ENCODE results near the gene FBXO41.

FBXO41 gene

DNA sequence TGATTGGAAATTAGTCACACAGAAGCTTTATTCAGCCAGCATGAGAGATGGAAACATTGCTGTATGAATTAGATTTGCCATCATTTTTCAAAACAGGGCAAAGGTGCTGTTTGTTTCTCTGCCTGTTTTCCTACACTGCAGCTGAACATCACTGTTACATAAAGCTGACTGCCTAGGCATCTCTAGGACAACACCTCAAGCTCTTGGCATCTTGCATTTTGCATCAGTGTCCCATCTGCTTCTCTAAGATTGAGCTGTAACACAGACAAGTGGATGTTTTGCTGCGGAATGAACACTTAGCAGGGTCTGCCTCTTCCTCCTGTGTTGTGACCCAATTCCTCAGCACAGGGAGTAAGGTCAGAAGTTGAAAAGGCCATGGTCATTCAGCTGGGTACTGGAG is 45.3 kb downstream of the FBXO41 start:
- no peak for DNase-seq

DNA sequence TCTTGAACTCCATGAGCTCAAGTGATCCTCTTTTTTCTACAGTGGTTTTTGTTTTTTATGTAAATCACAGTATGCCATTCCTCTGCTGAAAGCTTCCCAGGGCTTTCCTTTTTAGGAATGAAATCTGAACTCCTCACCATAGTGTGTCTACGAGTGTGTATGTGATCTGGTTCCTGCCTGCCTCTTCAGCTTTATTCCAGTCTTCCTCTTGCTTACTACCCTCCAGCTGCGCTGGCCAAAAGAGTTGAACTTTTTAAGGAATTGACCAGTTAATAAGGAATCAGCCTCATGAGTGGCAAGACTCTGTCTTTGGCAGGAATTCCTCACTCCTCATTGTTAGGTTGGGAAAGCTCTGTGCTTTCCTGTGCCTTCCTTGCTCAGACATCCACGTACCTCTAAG is 46.1 kb downstream of the FBXO41 start:
- no peak for DNase-seq

DNA sequence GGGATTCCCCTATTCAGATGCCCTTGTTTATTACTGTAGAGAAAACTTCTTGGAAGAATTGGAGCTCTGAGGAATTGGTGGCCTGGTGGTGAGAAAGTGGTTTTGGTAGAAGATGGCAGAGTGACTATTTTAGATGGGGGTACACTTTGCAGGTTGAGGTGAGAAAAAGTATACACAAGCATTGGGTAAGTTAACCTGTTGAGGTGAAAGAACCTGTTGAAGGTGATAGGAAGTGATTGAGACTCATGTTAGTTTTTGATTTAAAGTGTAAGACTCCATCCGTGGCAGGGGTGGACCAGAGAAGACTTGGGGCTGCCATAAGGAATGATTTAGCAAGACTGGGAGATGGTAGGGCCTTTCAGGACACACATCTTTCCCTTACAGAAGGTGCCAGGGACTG is 47.1 kb downstream of the FBXO41 start:
- no peak for DNase-seq

DNA sequence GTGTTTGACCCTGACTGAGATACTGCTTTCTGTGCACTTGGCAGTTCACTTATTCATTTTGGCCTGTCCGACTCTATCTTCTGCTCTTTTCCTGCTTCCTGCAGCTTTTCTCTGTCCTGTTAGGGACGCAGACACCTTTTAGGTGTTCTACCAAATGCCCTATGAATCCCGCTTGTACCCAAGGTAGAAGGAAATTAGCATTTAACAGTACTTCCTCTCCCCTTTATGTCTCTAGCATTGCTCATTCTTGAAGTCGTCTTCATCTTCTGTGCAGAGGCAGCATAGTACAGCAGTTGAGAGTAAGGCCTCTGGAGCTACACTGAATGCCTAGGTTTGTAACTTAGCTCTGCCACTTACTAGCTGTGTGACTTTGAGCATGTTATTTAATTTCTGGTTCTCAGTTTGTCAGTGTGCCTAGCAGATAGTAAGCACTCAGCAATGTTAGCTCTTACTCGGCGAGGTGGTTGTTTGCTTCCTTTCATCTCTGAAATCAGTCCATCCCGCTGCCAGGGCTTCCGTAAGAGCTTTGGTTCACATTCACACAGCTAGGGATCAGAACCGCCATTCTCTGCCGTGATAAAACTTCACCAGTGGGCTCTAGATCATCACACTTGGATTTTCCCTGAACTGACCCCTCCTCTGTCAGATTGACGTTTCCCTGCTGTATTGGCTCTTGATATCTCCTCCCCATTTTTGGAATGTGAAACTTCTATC is 48.8 kb downstream of the FBXO41 start:
- no peak for DNase-seq

DNA sequence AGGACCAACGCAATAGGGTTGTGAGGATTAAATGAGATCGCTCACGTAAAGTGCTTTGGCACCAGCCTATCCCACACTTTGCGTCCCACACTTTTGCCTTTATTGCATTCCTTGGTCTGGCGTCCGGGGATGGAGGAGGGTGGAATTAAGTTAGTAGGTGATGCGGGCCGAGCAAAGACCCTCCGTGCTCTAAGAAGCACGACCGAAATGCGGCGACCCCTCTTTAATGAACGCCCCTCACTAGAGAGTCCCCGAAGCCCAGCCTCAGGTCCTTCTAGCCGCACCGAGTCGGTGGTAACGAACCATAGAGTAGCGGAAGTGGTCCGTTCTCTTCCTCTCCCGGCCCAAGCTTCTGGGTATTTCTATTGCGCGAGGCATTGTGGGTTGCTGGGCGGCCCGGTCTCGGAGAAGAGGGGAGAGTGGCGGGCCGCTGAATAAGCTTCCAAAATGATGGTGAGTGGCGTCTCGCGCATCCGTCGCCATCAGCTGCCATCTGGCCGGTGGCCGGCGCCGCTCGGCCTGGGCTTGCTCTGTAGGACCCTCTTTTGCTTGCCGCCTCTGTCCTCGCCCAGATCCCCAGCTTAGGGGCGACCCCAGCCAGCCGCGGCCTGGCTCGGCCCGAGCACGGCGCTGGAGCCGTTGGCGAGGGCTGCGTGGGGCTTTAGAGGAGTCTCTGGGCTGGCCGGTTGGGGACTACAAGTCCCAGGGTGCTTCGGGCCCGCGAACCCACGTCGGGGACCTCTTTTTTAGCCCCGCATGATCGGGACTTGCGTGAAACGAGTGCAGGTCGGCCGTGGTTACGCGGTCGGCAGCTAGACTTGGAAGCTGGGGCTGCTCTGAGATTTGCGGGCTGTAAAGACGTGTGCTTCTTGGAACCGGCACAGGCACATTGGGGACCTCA is 50.1 kb downstream of the FBXO41 start, which contains the start of gene CCT7:
CCT7 (plus strand) TSS at position 377 of the 901 bp plus-strand sequence; CDS start at position 448, 71 bp downstream.
- DNase-seq = peak; percentile 79

DNA sequence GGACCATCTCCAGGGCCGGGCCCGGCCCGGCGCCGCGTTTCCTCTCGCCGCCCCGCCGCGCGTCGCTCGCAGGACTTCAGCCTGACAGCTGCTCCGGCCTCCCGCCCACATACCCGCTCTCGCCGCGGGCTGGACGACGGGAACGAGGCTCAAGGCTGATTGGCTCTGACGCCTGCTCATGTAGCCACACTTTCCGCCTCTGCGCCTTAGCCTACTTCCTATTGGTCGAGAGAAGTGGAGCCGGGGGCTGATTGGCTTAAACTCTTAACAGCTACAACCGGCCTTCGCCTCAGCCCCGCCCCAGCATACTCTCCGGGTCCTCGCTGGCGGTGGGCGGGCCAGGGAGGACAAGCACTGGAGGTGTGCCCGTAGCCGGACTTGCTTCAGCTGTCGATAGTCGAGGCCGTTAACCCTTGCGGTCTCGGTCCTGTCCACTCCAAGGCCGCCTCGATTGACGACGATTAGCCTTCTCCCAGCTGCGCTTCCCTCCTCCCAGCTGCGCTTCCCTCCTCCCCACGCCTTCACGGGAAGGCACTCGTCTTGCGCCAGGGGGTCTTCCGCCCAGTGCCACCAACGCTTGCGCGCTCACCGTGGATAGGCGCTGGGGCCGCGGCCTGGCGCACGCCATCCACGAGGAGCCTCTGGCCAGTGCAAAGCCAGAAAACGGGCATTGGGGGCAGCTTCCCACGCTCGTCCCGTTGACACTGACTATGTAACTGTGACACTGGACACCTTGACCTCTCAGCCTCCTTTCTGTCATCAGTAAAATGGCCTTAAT is 50.9 kb downstream of the FBXO41 start, which contains the start of gene PRADC1:
PRADC1 (minus strand) TSS at position 86 of the 778 bp plus-strand sequence; CDS start at position 7, 79 bp downstream.
- DNase-seq = peak; percentile 85

DNA sequence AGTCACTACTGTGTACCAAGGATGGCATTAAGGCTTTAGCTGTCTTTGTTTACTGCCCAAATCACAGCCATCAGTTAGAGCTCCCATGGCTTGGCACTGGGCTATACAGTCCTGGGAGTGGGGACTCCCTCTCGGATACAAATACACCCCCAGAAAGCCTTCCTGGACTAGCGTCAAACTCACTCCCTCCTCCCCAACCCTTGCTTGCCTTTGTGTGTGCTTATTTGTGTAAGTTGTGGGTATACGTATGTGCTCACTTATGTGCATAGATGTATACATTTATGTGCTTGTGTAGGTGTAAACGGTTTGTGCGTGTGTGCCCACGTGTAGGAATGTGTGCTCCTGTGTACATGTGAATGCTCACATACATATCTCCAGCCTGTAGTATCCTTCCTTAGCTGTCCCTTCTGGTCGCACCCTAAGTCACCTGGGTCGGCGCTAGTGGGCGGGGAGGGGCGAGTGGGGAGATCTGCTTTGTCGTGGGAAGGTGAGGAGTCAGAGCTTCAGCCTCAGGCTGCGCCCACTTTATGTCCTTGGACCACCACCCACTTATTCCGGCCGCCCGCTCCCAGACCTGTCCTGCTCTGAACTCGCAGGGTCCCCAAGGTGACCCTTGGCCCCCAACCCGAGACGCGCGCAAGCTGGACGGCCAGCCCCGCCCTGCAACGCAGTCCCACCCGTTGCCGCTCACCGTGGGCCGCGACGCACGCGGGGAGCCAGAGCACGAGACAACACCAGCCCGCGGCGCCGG is 51.7 kb downstream of the FBXO41 start:
- peak; percentile 17 for DNase-seq

DNA sequence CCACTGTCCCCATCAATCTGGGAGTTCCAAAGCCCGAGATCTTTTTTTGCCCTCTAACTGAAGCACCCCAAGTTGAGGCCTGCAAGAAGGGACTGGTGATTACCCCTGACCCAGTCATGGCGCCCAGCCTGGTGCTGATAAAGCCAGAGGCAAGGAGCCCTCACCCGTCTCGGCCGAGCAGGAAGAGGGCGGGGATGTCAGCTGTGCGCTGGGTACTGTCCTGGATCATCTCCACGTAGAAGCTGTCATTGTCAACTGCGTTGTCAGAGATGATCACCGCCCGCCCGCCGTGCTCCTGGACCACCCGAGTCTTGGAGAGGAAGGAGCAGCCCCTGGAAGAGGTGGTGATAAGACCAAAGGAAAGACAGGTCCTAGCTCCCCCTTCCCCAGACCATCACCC is 55.6 kb downstream of the FBXO41 start:
- DNase-seq = no peak

DNA sequence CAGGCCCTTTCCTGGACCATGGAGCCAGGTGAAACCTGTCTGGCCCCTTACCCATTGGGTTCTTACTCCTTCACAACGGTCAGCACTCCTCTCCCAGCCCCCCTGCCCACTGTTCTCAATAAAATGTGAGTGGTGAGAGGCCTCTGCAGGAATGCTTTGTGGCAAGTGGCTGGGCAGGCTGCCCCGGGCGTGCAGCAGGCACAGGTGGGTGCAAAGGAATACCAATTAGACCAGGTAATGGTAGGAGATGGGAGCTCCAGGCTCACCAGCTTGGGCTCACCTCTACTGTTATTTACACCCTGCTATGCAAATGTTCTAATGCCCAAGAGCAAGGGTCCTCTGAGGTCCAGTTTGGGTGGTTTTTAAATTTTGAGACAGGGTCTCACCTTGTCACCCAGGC is 57.2 kb downstream of the FBXO41 start:
- DNase-seq = no peak

DNA sequence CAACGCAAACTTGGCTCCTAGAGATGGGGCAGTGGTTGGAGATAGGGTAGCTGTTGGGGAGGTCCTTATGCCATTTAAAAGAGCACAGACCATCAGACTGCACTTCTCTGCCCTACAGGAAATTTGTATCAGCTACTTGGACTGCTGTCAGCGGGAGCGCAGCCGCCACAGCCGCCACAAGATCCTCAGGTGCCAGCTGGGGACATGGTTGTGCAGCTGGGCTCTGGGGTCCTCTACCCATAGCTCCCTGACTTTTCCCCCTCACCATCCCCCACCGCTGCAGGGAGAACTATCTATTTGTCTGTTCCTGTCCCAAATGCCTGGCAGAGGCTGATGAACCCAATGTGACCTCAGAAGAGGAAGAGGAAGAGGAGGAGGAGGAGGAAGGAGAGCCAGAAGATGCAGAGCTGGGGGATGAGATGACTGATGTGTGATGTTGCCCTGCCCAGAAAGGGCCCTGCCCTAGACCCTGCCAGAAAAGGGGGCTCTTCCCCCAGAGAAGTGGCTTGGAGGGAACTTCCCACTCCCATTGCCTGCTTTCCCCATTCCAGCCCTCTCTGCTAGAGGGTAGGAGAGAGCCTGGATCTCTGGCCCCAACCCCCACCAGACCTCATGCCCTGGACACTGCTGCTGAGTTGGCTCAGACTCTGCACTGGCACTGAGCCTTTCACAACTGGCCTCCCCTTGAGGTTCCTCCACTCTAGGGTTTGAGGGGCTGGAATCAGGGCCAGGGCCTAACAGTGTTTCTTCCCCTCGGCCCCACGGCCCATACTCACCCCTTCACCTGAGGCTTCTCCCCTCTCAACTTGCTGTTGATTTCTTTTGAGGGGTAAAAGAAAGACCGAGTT is 58.5 kb downstream of the FBXO41 start:
- no peak for DNase-seq

DNA sequence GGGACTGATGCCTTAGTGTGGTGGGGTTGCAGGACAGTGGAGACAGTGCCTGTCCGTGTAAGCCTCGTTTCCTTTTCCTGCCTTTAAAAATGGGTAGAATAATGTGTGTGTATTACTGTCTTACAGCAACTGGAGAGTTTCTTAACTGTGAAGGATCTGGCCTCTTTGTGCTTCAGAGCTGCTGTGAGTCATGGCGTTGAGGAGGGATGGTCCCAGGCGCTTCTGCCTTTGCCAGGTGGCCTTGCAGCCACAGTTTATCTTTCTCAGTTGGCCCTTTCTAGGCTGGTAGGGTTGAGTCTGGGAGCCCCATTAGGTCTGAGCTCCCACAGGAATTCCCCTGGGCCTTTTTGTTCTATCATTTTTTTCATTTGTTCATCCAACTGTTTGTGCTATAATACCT is 60.5 kb downstream of the FBXO41 start:
- no peak for DNase-seq

DNA sequence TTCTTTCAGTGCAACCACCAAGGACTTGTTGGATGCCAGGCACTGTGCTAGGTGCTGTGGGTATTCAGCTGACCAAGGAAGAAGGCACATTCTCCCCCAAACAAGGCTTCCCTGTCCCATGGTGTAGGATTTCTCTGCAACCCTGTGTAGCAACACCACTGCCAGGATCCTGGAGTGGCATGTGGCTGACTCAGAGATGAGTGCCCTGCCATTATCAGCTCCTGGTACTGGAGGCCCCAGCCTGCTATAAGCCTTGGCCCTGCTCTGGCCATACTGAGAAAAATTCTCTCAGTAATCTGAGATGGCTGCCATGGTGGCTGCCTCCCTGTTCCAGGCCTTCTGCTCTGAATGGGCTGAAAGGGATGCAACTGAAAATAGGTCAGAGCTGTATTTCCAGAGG is 66.0 kb downstream of the FBXO41 start:
- no peak for DNase-seq

DNA sequence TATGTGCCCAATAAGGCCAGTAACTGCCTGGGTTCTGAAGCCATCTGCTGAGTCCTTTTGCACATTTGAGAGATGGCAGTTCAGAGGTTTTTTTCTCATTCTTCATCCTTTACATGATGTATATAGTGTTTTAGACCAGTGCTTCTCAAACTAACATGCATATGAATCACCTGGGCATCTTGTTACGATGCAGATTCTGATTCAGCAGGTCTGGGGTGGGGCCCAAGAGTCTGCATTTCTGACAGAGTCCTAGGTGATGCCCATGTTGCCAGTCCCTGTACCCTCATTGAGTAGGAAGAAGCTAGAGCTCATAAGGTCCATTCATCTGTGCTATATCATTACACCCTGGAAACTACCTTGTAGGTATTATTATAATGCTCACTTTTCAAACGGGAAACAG is 66.5 kb downstream of the FBXO41 start:
- no peak for DNase-seq

DNA sequence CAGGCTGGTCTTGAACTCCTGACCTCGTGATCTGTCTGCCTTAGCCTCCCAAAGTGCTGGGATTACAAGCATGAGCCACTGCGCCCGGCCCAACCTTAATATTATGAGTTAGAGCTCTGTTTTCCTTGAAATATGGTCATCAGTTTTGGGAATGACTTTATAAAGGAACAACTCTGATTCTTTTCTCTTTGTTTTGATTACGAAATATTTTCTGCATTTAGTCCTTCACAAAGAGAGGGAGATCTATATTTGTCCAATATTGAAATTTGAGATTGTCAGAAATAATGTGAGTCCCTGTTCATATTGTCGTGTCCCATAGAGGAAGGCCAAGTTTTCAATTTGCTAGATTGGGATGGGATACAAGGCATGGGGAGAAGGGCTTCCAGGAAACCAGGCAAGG is 67.1 kb downstream of the FBXO41 start:
- no peak for DNase-seq

DNA sequence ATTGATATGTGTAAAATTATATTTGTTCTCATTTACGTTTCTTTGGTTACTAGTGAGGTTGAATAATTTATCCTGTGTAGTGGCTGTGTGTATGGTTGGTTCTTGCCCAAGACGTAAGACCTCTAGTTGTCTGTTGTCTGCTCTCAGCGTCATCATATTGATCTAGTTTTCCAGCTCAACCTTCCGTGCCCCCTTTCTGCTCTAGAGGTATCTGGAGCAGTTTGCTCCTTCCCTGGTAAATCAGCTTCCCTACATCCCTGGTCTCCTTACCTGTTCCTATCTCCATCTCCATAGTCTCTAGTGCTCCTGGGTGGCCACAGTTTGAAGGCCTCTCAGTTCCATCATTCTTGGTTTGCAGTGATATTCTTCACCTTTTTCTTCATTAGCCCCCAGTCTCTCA is 69.0 kb downstream of the FBXO41 start:
- DNase-seq = no peak

DNA sequence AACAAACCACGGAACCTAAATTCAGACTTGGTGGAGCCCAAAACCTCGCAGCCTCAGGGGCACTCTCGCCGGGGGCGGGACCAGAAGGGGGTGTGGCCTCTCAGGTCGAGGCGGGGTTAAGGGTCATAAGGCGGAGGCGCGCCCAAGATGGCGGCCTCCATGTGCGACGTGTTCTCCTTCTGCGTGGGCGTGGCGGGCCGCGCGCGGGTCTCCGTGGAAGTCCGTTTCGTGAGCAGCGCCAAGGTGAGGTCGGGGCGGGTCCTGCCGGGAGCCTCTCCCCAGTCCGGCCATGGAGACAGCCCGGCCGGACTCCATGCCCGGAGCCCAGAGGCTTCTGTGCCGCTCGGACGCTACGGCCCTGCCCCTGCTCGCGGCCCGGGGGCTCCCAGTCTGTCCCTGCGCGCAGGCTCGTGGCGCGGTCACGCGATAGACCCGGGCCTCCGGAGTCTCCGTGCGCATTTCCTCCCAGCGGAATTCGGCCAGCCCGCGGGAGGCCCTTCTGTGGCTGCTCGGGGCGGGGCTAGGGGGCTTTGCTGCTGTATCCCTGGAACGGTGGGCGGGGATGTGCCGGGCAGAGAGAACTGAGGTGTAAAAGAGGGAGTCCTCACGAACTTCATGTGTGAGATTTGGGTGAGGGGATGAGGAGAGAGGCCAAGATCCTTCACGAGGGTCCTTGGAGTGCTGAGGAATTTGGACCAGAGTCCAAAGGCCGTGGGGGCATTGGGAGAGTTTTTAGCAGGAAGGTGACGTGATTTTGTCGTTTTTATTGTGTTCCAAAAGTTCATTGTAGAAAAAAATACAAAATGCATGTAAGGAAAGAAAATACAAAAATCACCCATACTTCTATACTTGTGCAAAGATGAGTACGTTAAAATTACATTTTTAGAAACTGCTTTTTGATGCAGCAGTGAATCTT is 69.9 kb downstream of the FBXO41 start, which contains the start of gene SMYD5:
SMYD5 (plus strand) TSS at position 126 of the 916 bp plus-strand sequence; CDS start at position 148, 22 bp downstream.
- peak; percentile 92 for DNase-seq

DNA sequence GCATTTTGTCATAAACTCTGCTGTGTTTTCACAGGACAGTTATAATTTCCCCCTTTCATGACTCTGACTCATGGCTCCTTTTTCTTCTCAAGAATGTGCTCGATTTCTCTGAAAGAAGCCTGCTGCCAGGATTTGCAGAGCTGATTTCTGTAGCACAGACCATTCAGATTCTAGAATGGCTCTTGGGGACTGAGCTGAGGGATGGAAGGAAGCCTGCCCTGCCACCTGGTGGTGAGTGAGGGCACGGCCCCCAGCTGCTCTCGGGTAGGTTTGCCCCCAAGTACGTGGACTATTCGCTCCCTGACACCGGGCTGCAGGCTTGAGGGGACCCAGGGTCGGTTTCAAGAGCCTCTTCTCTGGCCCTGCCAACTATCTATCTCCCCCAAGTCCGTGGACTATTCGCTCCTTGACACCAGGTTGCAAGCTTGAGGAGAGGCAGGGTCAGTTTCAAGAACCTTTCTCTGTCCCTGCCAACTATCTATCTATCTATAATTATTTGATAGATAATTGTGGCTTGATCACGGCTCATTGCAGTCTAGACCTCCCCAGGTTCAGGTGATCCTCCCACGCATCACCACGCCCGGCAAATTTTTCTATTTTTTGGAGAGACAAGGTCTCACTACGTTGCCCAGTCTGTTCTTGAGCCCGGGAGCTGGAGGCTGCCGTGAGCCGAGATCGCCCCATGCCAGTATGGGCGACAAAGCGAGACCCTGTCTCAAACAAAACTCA is 71.7 kb downstream of the FBXO41 start:
- DNase-seq = peak; percentile 72

DNA sequence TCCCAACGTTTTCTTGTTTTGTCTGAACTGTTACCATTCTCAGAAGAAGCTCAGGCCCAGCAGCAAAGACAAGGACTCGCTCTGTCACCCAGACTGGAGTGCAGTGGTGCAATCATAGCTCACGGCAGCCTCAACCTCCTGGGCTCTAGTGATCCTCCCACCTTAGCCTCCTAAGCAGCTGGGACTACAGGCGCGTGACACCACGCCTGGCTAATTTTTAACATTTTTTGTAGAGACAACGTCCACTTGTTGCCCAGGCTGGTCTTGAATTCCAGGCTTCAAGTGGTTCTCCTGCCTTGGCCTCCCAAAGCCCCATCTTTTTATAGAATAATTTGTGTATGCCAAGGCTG is 72.2 kb downstream of the FBXO41 start:
- DNase-seq = no peak

DNA sequence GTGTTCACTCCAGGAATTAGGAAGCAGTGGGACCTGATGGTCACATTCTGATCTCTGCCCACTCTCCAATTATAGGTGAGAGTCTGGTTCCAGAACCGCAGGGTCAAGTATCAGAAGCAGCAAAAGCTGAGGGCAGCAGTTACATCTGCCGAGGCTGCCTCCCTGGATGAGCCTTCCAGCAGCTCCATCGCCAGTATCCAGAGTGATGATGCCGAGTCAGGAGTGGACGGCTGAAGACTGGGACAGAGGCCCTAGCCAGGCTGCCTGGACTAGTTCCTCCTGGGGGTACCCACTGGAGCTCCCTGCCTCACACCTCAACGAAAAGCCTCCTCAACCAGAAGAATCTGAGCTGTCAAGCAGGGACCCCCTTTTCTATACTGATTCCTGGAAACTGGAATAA is 73.6 kb downstream of the FBXO41 start:
- DNase-seq = no peak

DNA sequence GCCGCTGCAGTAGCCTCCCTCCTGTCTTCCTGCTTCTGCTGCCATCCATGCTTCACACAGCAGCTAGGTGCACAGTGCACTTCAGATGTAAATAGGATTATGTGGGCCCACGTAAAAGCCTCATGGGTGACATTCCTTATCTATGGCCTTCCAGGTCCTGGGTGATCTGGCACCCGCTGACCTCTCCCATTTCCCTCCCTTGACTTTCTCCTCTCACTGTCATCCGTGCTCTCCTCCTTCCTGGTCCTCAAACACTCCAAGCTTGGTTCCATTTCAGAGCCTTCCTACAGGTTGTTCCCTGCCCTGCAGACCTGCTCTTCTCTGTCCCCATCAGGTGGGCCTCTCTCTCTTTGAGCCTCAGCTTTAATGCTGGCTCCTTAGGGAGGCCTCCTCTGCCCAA is 74.3 kb downstream of the FBXO41 start:
- DNase-seq = no peak

All from stimulated activated CD4-positive, alpha-beta T cell treated with anti-CD3 and anti-CD28 coated beads, Interleukin-12 subunit alpha, Interleukin-12 subunit beta, amount 100 ng/mL, for 4 hours (primary cell).